Measurements from ENCODE around the gene HOXA6.

The HOXA6 gene

DNA sequence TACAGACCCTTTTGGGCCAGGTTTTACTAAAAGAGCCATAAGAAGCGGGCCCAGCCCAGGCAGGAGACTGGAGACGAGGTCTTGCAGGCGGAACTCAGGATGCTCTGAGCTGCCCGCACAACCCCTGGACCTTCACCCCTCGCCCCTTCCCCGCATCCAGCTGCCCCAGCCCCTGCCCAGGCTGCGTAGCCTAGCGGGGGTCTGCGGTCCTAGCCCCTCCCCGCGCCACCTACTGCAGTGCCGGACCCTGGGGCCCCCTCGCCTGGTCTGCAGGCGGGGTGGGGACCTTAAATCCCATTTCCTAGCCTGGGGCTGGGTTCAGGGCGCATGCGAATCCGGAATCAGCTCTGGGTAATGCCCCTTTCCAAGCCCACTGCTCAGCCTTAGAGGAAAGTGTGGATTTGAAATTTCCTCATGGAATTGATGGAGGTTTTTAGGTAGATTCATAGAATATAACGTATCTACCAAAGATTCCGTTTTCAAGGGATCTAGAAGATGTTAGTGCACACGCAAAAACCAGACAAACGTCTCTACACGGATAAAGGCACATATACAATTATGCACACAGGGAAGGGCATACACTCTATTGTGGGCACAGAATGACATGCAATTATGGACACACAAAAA, 5.4 kb upstream of the HOXA6 start:
- in situ Hi-C loops (cut with HindIII; ENCODE audit: low sequenced_read_pairs) = no loop called here

DNA sequence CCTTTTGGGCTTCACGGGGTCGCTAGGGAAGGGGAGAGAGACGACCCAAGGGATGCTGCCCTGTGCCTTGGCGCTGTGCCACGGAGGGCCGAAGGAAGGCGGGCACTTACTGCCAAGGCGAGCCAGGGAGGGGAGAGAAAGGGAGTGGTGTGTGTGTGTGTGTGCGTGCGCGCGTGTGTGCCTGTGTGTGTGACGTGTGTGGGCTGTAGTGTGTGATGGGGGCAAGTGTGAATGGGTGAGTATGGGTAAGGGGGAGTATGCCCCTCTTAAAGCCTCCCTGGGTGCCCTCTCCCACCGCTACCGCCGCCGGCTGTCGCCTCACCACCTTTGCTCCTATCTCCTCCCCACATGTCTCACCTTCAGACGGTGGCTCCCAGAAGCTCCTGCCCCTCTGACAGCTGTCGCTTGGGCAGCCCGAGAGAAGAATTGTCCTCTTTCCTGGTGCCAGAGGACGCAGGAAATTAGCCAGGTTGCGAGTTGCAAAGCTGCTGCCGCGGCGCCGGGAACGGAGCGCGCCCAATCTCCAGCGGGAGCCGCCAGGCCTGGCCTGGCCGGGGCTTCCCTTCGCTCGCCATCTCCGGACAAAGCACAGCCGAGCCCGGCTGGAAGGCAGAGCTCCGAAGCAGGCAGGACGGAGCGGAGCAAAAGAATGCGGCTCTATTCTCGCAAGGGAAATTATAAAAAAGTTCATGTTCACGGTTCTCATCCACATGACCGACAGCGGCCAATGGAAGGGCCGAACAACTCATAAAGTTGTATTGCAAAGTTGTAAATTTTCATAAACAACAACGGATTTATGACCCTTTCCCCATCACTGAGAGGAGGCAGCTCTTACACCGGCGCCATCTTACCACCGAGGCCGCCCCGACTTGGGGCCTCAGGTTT, 4.6 kb upstream of the HOXA6 start, which contains the start of gene HOXA3:
TSS of gene HOXA3 (minus strand) at position 653 of the 885 bp plus-strand sequence. CDS start 41,943 bp downstream, outside the sequence.
- in situ Hi-C loops (cut with HindIII; ENCODE audit: low sequenced_read_pairs) = no loop called here

DNA sequence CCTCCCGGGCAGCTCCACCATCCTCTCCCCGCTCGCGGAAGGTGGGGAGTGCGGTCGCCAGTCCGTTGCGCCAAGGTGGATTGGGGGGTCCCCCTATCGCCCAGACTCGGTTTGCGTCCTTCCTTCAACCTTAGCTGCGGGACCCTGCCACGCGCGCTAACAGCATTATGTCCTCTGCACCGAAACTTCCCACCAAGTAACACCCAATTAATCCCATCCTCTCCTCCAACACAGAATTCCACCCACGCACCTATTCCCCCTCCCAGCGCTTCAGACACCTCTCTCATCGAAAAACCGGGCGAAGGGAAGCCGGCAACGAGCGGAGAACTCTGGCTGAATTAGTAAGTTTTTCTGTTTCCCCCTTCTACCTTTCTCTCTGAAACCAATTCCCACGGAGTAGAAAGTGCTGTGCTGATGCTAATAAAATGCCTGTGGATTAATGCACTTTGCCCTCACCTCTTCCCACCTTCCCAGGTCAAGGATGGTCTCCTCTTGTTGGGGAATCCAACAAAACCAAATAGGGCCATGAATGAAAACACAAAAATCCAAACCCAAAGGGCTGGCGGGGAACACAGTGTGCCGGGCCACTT, 3.9 kb upstream of the HOXA6 start:
- in situ Hi-C loops (cut with HindIII; ENCODE audit: low sequenced_read_pairs) = no loop called here

DNA sequence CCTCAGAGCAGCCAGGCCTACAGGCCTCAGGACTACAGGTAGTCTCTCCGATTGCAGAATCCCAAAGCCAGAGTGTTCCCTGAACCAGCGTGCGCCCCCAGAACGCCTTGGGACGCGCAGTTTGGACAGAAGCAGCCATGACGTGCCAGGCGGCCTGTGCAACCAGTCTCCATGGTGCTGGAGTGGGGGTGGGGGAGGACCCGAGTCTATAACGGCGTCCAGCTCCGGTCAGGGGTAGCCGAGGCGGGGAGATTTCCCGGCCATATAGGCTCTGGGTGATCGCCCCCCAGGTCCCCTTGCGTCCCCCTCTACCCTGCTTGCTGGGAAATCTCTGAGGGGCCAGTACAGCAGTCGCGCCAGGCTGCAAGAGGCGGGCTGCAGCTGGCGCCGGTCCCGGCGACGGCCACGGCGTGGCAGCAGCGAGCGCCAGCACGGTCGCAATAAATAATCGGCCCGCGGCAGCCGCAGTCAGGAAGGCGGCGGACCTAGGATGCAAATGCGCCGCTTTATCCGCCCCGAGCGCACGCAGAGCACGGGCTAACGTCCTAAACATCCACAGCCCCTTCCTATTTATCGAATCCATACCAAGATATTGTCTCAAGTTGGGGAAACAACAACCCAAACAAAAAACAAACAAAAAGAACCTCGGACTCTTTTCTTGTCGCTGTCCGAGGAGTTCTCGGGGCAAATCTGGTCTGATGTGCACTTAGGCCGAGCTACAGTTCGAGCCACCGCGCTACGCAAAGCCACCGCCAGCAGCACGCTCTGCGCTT, 3.2 kb upstream of the HOXA6 start:
- in situ Hi-C loops (cut with HindIII; ENCODE audit: low sequenced_read_pairs) = no loop called here

DNA sequence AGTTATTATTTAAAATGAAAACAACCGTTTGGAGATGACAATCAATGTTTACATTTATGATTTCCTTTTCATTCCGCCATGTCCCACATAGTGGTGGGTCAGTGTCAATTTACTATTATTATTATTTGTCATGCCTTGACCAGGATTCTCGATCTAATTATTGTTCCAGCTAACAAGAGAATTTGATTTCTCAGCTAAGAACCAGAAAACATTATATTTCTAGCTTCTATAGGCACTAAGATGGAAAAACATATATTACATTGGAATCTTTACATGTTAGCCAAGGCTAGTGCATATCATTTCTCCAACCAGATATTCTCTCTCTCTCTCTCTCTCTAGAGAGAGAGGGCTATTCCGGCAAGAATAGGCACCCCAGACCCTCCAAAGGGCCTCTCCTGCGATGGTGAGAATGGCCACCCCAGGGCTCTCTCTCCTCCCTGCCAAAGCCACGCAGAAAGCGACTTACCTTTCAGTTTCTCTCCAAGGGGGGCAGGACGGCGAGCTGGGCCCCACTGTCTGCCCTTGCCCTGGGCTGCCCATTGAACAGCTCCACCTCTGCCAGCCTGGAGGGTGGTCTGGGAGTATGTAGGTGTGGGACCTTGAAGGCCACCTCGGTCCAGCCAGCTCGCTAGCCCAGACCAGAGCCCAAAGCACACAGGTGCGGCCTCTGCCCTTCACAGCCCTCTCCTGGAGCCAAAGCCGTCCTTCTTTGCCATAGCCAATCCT, 2.4 kb upstream of the HOXA6 start:
- in situ Hi-C loops (cut with HindIII; ENCODE audit: low sequenced_read_pairs) = no loop called here

DNA sequence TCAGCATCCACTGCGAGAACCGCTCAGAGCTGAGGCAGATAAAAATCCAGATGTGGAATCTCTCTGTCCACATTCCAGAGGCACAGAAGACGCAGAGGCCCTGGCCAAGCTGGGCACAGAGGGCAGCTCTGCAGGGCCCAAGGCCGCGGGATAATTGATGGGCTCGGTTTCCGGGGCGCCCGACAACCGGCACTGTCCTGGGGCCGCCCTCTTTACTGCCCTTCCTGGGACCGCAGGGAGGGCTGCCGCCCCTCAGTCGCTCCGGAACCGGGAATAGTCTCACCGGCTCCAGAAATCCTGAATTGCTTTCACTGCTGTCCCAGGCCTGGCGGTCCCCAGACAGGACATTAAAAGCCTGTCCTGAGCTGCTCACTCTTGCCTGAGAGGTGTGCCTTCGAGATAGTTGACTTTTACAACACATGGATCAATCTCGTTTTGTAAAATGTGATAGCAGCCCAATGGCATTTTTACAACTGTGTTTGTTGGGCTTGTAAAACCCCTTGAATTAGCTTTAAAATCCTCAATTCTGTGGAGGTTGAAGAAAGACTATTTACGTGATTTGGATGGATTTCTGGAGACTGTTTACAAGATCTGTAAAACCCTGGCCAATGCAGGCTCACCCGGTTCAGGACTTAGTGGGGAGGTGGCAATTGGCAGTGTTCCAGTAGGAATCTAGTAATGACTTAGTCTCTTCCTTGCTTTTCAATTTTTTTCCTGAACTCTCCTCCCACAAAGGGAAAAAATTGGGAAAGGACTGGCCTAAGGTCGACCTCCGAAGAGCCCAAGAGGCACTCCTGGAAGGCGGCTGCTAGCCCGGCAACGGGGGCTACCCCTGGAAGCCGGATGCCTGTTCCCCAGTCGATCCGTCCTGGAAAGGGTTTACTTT, 1.4 kb upstream of the HOXA6 start:
- in situ Hi-C loops (cut with HindIII; ENCODE audit: low sequenced_read_pairs) = no loop called here

DNA sequence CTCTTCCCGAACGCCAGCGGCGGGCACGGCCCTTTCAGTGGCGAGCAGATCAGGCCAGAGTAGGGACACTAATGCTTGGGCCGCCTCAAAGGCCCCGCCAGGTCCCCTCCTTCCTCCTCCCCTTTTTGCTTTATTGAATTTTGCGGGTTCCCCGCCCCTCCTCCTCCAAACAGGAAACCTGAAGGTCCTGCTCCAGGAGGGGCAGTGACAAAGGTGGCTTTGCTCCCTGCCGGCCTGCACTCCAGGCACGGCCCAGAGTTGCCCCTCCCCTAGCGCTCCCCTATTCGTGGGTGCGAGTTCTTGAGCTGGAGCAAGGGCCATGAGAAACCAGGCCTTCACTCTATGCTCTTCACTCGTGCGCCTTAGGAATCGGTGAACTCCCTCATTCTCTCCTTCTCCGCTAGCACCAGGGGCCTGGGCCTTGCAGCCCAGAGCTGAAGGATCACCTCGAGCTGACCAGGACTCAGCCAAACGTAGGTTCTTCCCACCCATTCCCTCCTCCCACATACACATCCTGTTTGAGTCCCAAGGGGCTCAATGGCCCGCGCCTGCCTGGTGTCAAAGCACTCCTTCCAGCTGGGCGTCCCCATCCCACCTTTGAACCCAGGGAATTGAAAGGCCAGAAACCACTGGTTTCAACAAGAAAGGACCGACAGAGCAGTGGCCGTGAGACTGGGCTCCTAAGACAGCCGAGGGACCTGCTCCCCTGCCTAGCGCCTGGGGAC, 619 bp upstream of the HOXA6 start:
- in situ Hi-C loops (cut with HindIII; ENCODE audit: low sequenced_read_pairs) = no loop called here

DNA sequence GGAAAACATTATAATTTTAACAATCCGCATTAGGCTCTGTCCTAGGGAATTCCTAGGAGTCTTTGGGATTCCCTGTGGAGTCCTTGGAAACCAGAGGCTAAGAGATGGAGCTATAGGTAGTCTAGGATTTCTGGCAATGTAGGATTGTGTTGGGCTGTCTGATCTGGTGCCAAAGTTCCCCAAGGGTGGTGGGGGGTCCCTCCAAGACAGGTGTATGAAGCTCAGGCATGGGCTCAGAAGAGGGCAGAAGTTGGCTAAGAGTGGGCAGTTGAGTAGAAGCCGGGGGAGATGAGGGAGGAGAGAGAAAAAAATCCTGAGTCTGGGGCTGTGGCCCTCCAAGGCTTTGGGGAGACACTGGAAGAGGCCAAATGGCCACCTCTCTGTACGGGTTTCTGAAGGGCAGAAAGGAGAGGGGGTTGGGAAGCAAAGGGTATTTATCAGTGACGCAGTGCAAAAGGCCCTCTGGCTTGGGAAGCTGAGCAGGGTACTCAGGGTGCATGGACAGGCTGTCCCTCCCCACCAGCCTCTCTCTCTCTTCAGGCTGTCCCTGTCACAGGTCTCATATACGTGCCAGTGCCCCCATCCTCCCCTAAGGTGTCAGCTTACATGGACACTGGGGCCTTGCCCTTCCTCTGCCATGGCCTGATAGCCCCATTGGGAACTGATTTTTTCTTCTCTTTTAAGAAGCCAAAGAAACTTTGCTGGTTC, 929 bp downstream of the HOXA6 start:
- in situ Hi-C loops (cut with HindIII; ENCODE audit: low sequenced_read_pairs) = no loop called here

DNA sequence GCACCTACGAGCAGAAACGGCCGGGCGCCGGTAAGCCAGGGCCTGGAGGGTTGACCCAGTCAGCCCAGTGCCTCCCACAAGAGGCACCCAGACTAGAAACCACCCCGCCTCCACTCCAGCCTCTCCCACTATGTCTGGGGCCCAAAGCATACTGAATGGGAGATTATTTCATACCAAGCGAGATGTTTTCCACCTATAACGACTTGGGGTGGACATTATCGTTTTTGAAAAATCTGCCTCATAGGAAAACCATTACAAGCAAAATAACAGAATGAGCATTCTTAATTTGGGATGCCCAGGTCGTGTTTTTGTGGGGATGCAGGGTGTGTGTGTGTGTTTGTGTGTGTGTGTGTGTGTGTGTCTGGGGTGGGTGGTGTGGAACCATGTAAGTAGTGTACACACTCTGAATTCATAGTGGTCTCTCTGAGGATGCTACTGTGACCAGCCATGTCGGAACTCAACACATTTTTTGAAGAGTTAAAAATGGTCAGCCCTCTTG, 1.6 kb downstream of the HOXA6 start:
- in situ Hi-C loops (cut with HindIII; ENCODE audit: low sequenced_read_pairs) = no loop called here

DNA sequence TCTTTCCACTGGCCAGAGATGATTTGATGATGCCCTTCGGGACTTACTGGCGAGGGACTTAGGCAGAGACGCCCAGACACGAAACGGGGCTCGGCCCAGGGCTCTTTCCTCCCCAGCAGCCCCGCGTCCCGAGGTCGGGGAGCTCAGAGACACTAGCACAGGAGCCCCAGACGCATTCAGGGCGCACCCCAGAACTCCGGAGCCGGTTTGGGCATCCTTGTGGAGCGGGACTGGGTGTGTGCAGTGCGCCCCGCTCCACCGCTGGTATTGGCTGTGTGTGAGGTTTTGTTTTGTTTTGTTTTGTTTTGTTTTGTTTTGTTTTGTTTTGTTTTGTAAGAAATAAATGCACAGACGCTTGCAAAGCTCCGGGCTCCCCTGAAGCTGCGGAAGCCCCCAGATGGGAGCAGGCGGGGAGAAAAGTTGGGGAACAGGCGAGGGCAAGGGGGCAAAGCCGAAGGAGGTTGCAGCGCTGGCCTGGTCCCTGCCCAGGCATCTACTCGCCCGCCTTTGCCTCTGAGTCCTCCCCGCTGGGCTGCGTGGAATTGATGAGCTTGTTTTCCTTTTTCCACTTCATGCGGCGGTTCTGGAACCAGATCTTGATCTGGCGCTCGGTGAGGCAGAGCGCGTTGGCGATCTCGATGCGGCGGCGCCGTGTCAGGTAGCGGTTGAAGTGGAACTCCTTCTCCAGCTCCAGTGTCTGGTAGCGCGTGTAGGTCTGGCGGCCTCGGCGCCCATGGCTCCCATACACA, 2.2 kb downstream of the HOXA6 start:
- in situ Hi-C loops (cut with HindIII; ENCODE audit: low sequenced_read_pairs) = no loop called here

DNA sequence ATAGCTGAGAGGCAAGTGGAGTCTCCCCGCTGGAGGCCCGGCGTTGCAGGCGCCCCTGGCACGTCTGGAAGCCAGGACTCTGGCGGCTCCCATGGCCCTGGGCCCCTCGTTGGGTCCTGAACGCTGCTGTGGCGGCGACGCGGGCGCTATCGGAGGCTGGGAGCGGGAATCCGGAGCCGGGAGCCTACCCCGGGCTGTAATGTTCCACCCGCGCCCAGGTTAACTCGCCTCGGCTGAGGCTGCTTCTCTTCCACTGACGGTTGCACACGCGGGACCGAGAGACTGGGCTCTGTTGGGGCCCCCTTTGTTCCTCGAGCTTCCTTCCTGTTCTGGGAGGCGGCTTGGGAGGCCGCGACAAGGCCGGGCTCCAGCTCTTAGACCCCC, 2.8 kb downstream of the HOXA6 start:
- in situ Hi-C loops (cut with HindIII; ENCODE audit: low sequenced_read_pairs) = no loop called here

DNA sequence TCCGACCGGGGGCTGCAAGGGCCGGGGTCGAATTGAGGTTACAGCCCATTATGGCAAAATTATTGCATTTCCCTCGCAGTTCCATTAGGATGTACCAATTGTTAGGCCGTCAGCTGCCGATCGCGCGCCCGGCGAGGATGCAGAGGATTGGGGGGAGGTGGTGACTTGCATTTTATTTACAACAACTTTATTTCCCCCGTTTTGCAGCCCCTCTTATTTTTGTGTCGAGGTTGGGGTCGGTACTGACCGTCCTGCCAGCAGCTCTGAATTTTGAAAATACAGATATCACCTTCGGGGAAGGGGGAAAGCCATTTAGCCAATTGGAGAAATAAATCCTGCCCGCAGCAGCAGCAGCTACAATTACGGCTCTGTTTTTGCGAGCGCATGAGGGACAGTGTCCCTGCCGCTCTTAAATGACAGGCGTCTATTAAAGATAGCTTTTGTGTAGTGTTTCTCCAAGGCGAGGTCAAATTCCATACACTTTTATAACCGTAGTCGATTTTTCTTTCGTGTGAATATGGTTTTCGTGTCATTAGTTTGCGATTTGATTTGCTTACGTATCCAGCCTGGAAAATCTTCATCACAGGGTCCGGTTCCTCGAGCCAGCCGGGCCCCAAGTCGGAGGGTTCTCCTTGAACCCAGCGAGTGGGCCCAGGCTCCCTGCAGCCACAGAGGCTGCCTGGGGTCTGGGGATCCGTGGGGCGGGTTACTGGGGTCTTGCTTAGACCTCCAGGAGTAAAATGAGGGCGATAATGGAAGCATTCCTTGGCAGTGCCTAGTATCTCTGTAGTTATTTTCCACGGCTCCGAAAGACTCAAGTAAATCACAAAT, 3.4 kb downstream of the HOXA6 start:
- in situ Hi-C loops (cut with HindIII; ENCODE audit: low sequenced_read_pairs) = no loop called here

DNA sequence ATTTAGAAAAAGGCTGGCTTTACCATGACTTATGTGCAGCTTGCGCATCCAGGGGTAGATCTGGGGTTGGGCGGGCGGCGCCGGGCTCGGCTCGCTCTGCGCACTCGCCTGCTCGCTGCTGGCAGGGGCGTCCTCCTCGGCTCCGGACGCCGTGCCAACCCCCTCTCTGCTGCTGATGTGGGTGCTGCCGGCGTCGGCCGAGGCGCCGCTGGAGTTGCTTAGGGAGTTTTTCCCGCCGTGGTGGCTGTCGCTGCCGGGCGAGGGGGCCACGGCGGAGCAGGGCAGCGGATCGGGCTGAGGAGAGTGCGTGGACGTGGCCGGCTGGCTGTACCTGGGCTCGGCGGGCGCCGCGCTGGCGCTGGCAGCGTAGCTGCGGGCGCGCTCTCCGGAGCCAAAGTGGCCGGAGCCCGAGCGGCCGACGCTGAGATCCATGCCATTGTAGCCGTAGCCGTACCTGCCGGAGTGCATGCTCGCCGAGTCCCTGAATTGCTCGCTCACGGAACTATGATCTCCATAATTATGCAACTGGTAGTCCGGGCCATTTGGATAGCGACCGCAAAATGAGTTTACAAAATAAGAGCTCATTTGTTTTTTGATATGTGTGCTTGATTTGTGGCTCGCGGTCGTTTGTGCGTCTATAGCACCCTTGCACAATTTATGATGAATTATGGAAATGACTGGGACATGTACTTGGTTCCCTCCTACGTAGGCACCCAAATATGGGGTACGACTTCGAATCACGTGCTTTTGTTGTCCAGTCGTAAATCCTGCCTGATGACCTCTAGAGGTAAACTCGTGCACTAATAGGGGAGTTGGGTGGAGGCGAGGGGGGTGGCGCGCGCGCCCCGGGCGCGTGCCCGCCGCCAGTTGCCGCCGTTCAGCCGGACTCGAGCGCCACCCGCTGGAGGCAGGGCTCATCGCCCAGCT, 4.3 kb downstream of the HOXA6 start, which contains the start of gene HOXA5:
TSS of gene HOXA5 (minus strand) at position 659 of the 927 bp plus-strand sequence. CDS start at position 585, 74 bp downstream.
- in situ Hi-C loops (cut with HindIII; ENCODE audit: low sequenced_read_pairs) = no loop called here

DNA sequence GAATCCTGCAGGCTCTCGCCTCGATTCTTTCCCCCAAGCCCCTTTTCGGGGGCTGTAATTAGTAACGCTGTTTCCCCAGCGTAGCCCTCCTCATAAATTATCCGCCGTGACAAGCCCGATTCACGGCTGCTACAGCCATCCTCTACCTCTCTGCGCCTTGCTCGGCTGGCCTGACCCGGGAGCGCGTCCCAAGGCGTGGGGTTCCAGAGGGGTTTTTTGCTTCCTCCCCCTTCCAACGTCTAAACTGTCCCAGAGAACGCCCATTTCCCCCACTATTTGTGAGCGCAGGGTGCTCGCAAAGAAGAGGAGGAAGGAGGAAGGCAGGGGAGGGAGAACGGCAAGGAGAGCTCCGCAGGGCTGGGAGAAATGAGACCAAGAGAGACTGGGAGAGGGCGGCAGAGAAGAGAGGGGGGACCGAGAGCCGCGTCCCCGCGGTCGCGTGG, 5.0 kb downstream of the HOXA6 start:
- in situ Hi-C loops (cut with HindIII; ENCODE audit: low sequenced_read_pairs) = no loop called here

DNA sequence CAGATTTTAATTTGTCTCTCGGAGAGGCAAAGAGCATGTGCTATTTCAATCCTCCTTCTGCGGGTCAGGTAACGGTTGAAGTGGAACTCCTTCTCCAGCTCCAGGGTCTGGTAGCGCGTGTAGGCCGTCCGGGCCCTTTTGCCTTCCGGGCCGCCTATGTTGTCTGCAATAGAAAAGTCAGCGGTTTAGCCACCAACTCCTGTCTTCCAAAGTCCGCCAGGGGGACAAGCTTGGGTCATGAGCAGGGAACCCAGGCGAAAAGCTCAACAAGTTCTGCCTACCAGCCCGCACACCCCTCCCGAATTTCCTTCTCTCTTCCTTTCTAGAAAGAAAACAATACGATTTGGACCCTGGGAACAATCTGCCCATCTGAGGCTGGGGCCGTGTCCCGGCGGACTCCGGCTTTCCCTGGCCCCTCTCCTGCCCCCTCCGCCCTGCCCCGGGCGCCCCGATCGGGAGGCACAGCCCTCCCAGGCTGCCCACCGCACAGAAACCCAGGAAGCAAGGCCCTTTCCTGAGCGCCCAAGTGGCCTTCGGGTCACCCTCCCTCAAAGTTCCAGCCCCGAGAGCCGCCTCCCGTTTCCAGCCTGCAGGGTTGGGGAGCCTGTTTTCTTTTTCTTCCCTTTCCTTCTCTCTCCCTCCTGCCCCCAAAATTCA, 5.5 kb downstream of the HOXA6 start:
- in situ Hi-C loops (cut with HindIII; ENCODE audit: low sequenced_read_pairs) = no loop called here
